ENCODE data around the gene MED29. TPM values are rescaled to one million over a fixed set of nuclear protein-coding genes. Genes with fewer than 3 reads are reported as not detected.
A peak's percentile ranks its signal among the peaks of the same experiment; 100 is the strongest.

The MED29 gene
- total and polyA plus RNA-seq, 2 of the 13 experiments (the other 11 are each of a cell fraction or from before 2014, with no cell fraction given) = 14.0 to 19.7 TPM

DNA sequence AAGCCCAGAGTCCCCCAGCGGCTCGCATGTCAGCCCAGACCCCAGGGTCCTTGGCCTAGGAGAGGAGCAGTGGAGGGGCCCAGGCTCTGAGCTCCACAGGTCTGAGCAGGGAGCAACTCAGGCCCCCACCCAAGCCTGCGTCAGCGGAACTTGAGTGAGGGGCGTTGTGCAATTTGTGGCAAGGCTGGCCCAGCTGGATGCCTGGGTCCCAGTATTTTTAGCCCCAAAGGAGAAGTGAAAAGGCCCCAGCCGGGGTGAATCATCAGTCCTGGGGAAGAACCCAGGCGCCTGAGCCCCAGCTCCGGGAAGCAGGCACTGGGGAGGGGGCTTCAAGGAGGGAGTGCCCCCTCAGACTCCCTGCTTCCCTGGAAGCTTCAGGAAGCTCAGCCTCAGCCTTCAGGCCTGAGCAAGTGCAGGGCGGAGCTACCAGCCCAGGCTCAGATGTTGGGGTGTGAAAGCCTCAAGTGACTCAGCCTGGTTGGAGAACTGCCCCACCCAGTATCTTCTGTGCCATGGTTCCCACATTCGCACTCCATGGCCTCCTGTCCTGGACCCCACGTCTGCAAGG, 7.2 kb downstream of the MED29 start (continued):
- TF ChIP-seq HOXA7 (CRISPR knock-in tag; IDR thresholded peaks at IDR 0.05) = no peak
- TF ChIP-seq, protein P1, sequence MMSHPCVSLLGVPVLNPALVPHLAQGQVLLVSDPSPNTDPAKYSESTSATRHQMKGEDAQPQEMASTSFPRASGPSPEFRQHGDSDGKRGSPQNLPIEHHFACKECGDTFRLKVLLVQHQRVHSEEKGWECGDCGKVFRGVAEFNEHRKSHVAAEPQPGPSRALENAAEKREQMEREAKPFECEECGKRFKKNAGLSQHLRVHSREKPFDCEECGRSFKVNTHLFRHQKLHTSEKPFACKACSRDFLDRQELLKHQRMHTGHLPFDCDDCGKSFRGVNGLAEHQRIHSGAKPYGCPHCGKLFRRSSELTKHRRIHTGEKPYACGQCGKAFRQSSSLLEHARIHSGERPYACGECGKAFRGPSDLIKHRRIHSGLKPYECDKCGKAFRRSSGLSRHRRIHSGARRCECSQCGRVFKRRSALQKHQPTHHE (CRISPR knock-in tag; IDR thresholded peaks at IDR 0.05; ENCODE audit: borderline replicate concordance) = no peak
- TF ChIP-seq ZBTB44 (CRISPR knock-in tag; IDR thresholded peaks at IDR 0.05) = no peak
- peak; percentile 55 for TF ChIP-seq FOSL2 (CRISPR knock-in tag; IDR thresholded peaks at IDR 0.05)
- no peak for TF ChIP-seq ZNF30 (CRISPR knock-in tag; IDR thresholded peaks at IDR 0.05)
- TF ChIP-seq ZNF484 (CRISPR knock-in tag; IDR thresholded peaks at IDR 0.05; ENCODE audit: borderline replicate concordance, low read depth) = no peak
- TF ChIP-seq SNAPC4 (CRISPR knock-in tag; IDR thresholded peaks at IDR 0.05) = no peak
- no peak for TF ChIP-seq HCFC1 (IDR thresholded peaks at IDR 0.05; ENCODE audit: low read depth, low read length)
- no peak for TF ChIP-seq ZNF607 (CRISPR knock-in tag; IDR thresholded peaks at IDR 0.05; ENCODE audit: borderline replicate concordance)
- TF ChIP-seq TOE1 (CRISPR knock-in tag; IDR thresholded peaks at IDR 0.05) = no peak
- no peak for TF ChIP-seq ZNF782 (CRISPR knock-in tag; IDR thresholded peaks at IDR 0.05; ENCODE audit: borderline replicate concordance)
- TF ChIP-seq ZNF501 (CRISPR knock-in tag; IDR thresholded peaks at IDR 0.05) = peak; percentile 76
- no peak for TF ChIP-seq RXRA (CRISPR knock-in tag; IDR thresholded peaks at IDR 0.05)
- TF ChIP-seq ZNF766 (CRISPR knock-in tag; IDR thresholded peaks at IDR 0.05; ENCODE audit: borderline replicate concordance) = no peak
- 0 out of 2 replicates have a peak, but pooled peaks have one; percentile 48 for TF ChIP-seq ZNF577 (CRISPR knock-in tag; IDR thresholded peaks at IDR 0.05; ENCODE audit: borderline replicate concordance, low read depth)
- TF ChIP-seq SAP130 (CRISPR knock-in tag; IDR thresholded peaks at IDR 0.05; ENCODE audit: low read depth) = peak; percentile 9; the same call in 1 of the 2 replicates
- no peak for TF ChIP-seq ZNF543 (CRISPR knock-in tag; IDR thresholded peaks at IDR 0.05)
- TF ChIP-seq ZBTB7A (CRISPR knock-in tag; IDR thresholded peaks at IDR 0.05) = no peak
- TF ChIP-seq ZNF704 (CRISPR knock-in tag; IDR thresholded peaks at IDR 0.05; ENCODE audit: borderline replicate concordance) = no peak
- no peak for TF ChIP-seq ZMYM4 (CRISPR knock-in tag; IDR thresholded peaks at IDR 0.05)
- no peak for TF ChIP-seq CENPBD1 (CRISPR knock-in tag; IDR thresholded peaks at IDR 0.05; ENCODE audit: borderline replicate concordance, low read depth)

All from HepG2 (cell line).